CD4-positive, alpha-beta T cell treated with Interleukin-10 for 1 hour (primary cell): ENCODE results near the gene CYP24A1.
"Not testable (repeated sequence)": the region's sequence is repeated elsewhere in the genome, so short reads cannot be mapped to it uniquely, and the experiment has no call there.

Source experiments
- DNase-seq: peaks from one replicate; pipeline ENCODE4 v3.0.0-alpha.2; 2020

Gene CYP24A1

DNA sequence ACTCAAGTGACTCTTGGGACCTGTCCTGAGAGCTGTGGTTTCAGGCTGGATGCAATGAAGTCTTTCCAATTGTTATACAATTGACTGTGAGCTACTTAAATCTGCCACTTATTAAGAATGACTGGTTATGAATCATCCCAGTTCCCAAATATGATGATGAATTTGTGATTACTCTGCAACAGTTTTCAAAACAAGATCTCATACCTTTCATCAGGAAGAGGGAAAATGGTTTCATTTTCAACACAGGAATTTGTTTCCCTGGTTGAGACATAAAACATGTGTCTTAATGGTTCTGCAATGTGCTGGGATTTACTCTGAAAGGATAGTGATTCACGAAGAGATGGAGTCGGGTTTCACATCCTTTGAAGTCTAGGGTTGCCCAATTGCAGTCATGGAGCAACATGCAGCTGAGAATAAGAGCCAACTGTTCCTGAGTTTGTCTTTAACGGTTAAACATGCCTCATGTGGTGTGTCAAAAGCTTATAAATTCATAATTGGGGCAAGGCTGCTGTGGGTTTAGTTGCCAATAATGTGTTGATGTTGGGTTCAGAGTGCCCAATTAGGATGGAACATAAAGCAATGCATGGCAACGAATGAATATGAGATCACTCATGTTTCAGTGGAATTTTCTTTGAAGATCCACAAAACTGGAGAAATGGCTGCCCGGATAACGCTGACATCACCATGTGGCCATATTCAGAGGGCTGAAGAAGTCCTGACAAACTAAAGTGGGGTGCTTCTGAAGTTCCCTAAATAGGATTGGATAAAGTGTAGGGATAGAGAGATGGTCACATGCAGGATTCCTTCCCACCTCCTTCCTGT lies 41.0 kb downstream of the CYP24A1 start:
- no peak for DNase-seq

- DNase-seq, result no peak
These were observed 41.8 kb downstream of the CYP24A1 start for GRCh38 chr20:54131675-54132611.

- DNase-seq, result not testable (repeated sequence)
These were observed 42.7 kb downstream of the CYP24A1 start for GRCh38 chr20:54131125-54131524.

DNA sequence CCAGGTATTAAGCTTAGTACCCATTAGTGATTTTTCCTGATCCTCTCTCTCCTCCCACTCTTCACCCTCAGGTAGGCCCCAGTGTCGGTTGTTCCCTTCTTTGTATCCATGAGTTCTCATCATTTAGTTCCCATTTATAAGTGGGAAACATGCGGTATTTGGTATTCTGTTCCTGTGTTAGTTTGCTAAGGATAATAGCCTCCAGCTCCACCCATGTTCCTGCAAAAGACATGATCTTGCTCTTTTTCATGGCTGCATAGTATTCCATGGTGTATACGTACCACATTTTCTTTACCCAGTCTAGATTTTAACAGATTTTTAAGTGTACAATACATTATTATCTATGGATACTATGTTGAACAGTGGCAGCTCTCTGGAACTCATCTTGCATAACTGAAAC lies 44.4 kb downstream of the CYP24A1 start:
- DNase-seq, result no peak

- DNase-seq, result no peak
These were observed 45.8 kb downstream of the CYP24A1 start for GRCh38 chr20:54127855-54128574.

GRCh38 chr20:54126806-54127655 lies 46.8 kb downstream of the CYP24A1 start:
- no peak for DNase-seq

DNA sequence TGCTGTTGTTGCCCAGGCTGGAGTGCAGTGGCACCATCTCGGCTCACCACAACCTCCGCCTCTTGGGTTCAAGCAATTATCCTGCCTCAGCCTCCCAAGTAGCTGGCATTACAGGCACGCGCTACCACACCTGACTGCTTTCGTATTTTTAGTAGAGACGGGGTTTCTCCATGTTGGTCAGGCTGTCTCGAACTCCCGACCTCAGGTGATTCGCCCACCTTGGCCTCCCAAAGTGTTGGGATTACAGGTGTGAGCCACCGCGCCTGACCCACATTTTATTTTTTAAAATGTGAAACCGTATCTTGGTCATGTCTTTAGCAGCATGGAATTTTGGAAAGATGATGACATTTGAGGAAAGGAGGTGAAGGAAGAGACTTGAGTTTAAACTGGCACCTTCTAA lies 47.5 kb downstream of the CYP24A1 start:
- DNase-seq, result not testable (repeated sequence)

GRCh38 chr20:54123587-54124180 lies 50.1 kb downstream of the CYP24A1 start:
- no peak for DNase-seq

- no peak for DNase-seq
These were observed 50.9 kb downstream of the CYP24A1 start for GRCh38 chr20:54122681-54123586.

DNA sequence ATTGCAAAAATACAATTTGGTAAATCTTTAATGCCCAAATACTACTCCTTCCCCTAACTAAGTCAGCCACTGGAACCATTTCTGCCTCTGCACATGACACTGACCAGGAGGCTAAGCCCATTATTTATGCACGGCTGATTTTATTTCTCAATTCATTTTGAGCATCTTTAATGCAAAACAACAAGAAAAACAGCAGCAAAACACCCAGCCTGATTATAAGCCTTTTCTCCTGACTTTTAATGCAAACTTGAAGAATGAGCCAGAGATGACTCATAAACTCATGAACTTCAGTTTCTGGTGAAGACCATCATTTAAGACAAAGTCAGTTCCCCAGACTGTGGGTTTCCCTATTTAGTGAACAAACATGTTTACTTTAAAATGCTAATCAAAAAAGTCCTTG lies 51.6 kb downstream of the CYP24A1 start:
- no peak for DNase-seq

DNA sequence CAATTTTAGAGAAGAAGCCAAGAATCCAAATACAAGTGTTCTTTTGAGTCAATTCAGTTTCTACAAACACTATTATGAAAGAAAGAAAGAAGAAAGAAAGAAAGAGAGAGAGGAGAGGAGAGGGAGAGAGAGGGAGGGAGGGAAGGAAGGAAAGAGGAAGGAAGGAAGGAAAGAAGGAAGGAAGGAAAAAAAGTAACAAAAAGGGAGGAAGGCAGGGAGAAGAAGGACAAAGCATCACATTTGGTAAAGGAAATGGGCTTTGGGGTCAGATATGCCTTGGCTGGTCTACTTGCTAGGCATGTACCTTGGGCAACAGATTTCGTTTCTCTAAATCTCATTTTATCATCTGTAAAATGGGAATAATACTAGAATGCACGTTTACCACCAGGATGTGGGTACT lies 54.0 kb downstream of the CYP24A1 start:
- DNase-seq, result no peak

DNA sequence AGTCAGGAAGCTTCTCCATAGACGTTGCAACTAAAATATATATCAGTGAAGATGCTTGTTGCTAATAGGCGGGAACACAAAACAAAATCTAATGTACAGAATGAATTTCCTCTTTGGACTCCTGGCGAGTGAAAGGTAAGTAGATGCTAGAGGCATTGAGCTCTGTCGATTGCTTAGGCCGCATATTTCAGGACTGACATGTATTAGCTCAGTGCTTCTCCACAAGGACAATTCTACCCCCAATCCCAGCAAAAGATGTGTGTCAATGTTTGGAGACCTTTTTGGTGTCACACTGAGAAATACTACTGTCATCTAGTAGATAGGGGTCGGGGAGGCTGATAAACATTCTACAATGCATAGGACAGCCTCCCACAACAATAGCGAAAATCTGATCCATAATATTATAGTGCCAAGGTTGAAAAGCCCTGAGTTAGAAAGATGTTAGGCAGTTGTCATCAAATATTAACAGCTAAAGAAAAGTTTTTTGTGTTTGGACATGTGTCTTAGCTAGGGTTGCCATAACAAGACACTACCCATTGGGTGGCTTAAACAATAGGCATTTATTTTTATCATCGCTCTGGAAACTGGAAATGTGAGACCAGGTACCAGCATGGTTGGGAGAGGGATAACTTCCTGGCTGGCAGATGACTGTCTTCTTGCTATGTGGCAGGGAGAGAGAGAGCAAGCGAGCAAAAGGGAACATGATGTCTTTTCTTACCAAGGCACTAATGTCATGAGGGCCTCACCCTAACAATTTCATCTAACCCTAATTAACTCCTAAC lies 55.4 kb downstream of the CYP24A1 start:
- DNase-seq, result no peak

DNA sequence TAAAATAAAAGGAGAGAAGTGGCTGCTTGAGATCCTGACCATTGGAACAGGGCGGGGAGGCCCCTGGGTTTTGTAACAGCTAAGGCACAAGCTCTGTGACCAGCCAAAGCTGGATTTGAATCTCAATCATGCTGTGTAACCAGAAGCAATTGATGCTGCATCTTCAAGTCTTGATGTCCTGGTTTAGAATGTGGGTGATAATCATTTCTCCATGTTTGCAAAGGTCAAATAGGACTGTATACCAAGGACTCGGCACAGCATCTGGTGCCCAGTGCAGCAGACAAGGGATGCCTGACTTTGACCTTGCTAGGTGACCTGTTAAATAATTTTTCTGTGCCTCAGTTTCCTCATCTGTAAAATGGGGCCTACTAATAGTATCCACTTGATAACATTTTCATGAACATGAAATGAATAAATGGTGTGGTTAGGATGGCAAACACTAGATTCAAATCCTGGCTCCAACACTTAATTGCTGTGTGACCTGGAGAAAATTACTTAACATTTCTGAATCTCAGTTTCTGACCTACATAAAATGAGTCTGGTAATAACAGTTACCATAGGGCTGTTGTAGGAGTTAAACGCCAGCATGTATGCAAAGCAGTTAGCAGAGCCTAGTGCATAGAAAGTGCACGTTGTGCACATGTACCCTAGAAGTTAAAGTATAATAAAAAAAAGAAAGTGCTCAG lies 57.1 kb downstream of the CYP24A1 start:
- no peak for DNase-seq

DNA sequence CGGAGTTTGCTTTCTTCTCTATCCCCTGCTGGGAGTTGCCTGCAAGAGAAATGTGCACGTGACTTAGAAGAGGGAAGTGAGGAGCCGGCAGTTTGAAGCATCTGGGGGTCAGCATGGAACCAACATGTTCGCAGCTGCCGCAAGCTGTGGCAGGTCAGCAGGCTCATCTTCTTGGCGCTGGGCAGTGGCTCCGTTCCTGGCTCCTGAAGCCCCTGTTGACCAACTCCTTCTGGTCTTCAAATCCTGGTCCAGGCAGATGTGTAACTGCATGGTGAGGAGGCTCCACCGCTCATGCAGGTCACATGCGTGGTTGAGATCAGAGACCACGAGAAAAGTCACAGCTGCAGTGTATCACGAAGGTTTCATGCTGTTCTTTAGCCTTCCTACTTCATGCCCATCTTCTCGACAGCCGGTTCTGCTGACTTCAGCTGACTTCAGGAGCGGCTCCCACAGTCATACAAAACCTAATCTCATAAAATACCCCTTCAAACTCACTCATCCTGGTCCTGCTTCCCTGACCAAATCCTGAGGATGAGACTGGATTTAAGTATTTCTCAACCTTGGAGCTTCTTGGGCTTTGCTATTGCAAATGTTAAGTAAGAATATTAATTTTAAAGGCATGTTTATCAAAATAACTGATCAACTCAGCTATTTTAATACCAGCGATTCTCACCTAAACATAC lies 58.5 kb downstream of the CYP24A1 start:
- no peak for DNase-seq

DNA sequence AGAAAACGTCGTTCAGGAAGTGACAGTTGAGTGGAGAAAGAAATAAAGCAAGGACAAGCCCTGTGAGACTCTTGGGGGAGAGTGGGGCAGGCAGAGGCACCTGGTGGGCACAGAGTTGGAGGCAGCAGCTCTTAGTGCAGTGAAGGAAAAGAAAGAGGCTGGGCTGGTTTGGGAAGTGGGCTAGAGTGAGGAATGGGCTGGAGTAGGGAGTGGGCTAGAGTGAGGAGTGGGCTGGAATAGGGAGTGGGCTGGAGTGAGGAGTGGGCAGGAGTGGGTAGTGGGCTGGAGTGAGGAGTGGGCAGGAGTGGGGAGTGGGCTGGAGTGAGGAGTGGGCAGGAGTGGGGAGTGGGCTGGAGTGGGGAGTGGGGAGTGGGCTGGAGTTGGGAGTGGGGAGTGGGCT lies 59.7 kb downstream of the CYP24A1 start:
- no peak for DNase-seq

- no peak for DNase-seq
These were observed 60.2 kb downstream of the CYP24A1 start for GRCh38 chr20:54113566-54113965.

- DNase-seq, result no peak
These were observed 61.4 kb downstream of the CYP24A1 start for GRCh38 chr20:54112221-54112884.

DNA sequence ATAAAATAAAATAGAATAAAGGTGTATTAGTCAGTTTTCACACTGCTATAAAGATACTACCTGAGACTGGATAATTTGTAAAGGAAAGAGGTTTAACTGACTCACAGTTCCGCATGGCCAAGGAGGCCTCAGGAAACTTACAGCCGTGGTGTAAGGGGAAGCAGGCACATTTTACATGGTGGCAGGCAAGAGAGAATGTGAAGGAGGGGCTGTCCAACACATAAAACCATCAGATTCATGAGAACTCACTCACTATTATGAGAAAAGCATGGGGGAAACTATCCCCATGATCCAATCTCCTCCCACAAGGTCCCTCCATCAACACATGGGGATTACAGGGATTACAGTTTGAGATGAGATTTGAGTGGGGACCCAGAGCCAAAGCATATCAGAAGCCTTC lies 62.3 kb downstream of the CYP24A1 start:
- no peak for DNase-seq
